ACHN (cell line): ENCODE measurements around the gene VMO1.

ENCODE experiments used
- DNase-seq: peaks from one replicate; pipeline ENCODE4 v3.0.0-alpha.2; 2015
- in situ Hi-C: cut with HindIII; loops from 2 replicates; pipeline ENCODE4 v1.10.0; 2017; ENCODE audit warnings: low sequenced_read_pairs, low pct_ligation_motif_present, low pct_unique_long_range_greater_than_20kb

VMO1 gene

GRCh38 chr17:4739122-4740024, 46.8 kb downstream of the VMO1 start, which contains the start of the genes CXCL16 and ZMYND15:
Gene CXCL16 (minus strand): TSS chr17:4739928. CDS start chr17:4739339, 589 bp downstream.
Gene ZMYND15 (plus strand): TSS chr17:4739833. CDS start chr17:4740549, 716 bp downstream.
- peak; percentile 44 for DNase-seq
- in situ Hi-C loops, result no loop called here

- in situ Hi-C loops, result no loop called here
- peak; percentile 25 for DNase-seq
Observed at GRCh38 chr17:4738136-4739121, 47.7 kb downstream of the VMO1 start.

DNA sequence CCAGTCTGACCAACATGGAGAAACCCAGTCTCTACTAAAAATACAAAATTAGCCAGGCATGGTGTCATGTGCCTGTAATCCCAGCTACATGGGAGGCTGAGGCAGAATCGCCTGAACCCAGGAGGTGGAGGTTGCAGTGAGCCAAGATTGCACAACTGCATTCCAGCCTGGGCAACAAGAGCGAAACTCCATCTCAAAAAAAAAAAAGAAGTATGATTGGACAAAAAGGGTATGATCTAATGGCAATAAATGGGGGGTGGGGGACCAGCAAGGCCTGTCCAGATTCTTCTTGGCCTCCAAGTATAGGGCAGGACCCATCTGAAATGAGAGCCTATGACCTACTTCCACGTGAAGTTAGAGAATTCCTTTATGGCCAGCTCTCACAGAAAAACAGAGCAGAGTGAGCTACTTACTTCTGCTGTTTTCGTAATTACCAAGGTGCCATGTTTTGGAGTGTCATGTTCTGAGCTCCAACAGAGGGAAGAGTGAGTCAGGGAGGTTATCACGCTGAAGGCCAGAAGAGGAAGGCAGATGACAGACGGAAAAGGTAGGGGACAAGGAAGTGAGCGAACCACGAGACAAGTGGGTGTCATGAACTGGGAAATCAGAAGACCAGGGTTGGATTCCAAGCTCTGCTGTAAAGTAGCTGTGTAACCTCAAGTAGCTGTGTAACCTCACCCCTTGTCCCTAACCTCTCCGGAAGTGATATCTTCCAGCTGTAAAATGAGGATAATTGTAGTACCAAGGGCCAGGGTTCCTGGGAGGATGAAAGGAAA, 50.1 kb downstream of the VMO1 start:
- DNase-seq, result no peak
- in situ Hi-C loops, result no loop called here
